ENCODE results near the gene HNRNPK.
A peak's percentile ranks its signal among the peaks of the same experiment; 100 is the strongest.
"Not testable (repeated sequence)": the region's sequence is repeated elsewhere in the genome, so short reads cannot be mapped to it uniquely, and the experiment has no call there.

Gene HNRNPK

GRCh38 chr9:83977196-83977595, 2.8 kb downstream of the HNRNPK start:
- no peak for DNase-seq (ENCODE audit: low read depth in 2 of 3, low spot score in 1 of 3)

- no peak for DNase-seq (ENCODE audit: low read depth in 2 of 3, low spot score in 1 of 3)
These were observed 3.6 kb downstream of the HNRNPK start for GRCh38 chr9:83976372-83976771.

- no peak for DNase-seq (ENCODE audit: low read depth in 2 of 3, low spot score in 1 of 3)
These were observed 4.7 kb downstream of the HNRNPK start for GRCh38 chr9:83975300-83975699.

GRCh38 chr9:83972286-83972685, 7.7 kb downstream of the HNRNPK start:
- no peak for DNase-seq (ENCODE audit: low read depth in 2 of 3, low spot score in 1 of 3)

GRCh38 chr9:83971485-83971884, 8.5 kb downstream of the HNRNPK start:
- DNase-seq (ENCODE audit: low read depth in 2 of 3, low spot score in 1 of 3): no peak

GRCh38 chr9:83969602-83970001, 10.4 kb downstream of the HNRNPK start:
- no peak for DNase-seq (ENCODE audit: low read depth in 2 of 3, low spot score in 1 of 3)

GRCh38 chr9:83967073-83967472, 12.9 kb downstream of the HNRNPK start:
- no peak for DNase-seq (ENCODE audit: low read depth in 2 of 3, low spot score in 1 of 3)

GRCh38 chr9:83966209-83966582, 13.8 kb downstream of the HNRNPK start:
- DNase-seq (ENCODE audit: low read depth in 2 of 3, low spot score in 1 of 3): no peak

- no peak for DNase-seq (ENCODE audit: low read depth in 2 of 3, low spot score in 1 of 3)
These were observed 14.4 kb downstream of the HNRNPK start for GRCh38 chr9:83965350-83966208.

GRCh38 chr9:83964973-83965349, 15.1 kb downstream of the HNRNPK start:
- no peak for DNase-seq (ENCODE audit: low read depth in 2 of 3, low spot score in 1 of 3)

GRCh38 chr9:83962165-83962564, 17.9 kb downstream of the HNRNPK start:
- no peak for DNase-seq (ENCODE audit: low read depth in 2 of 3, low spot score in 1 of 3)

GRCh38 chr9:83960991-83961390, 19.0 kb downstream of the HNRNPK start:
- no peak for DNase-seq (ENCODE audit: low read depth in 2 of 3, low spot score in 1 of 3)

- DNase-seq (ENCODE audit: low read depth in 2 of 3, low spot score in 1 of 3): no peak
These were observed 21.0 kb downstream of the HNRNPK start for GRCh38 chr9:83959061-83959460.

- no peak for DNase-seq (ENCODE audit: low read depth in 2 of 3, low spot score in 1 of 3)
These were observed 22.8 kb downstream of the HNRNPK start for GRCh38 chr9:83957248-83957513.

- peak; percentile 34 to 60 (median 50) for DNase-seq (ENCODE audit: low read depth in 2 of 3, low spot score in 1 of 3)
These were observed 23.4 kb downstream of the HNRNPK start for GRCh38 chr9:83956436-83957247.

GRCh38 chr9:83956086-83956435, 24.0 kb downstream of the HNRNPK start:
- peak in 1 of 3 donors; percentile 23 for DNase-seq (ENCODE audit: low read depth in 2 of 3, low spot score in 1 of 3)

- DNase-seq (ENCODE audit: low read depth in 2 of 3, low spot score in 1 of 3): not testable (repeated sequence)
These were observed 31.9 kb downstream of the HNRNPK start for GRCh38 chr9:83948096-83948495.

GRCh38 chr9:83940590-83941303, 39.3 kb downstream of the HNRNPK start:
- DNase-seq (ENCODE audit: low read depth in 2 of 3, low spot score in 1 of 3): no peak

- peak in 1 of 3 donors; percentile 51 for DNase-seq (ENCODE audit: low read depth in 2 of 3, low spot score in 1 of 3)
These were observed 42.1 kb downstream of the HNRNPK start for GRCh38 chr9:83937861-83938455.

GRCh38 chr9:83936523-83936922, 43.5 kb downstream of the HNRNPK start:
- DNase-seq (ENCODE audit: low read depth in 2 of 3, low spot score in 1 of 3): no peak

- DNase-seq (ENCODE audit: low read depth in 2 of 3, low spot score in 1 of 3): no peak
These were observed 44.6 kb downstream of the HNRNPK start for GRCh38 chr9:83935276-83935935.
